ENCODE measurements around the gene TTC33. TPM values are rescaled to one million over a fixed set of nuclear protein-coding genes. Genes with fewer than 3 reads are reported as not detected.
"Not testable (repeated sequence)": the region's sequence is repeated elsewhere in the genome, so short reads cannot be mapped to it uniquely, and the experiment has no call there.

TTC33 gene
- polyA plus RNA-seq, 3 donors, result 31.7 to 36.3 (median 35.9) TPM

- DNase-seq, result no peak
Measured at GRCh38 chr5:40618926-40619325, 136.8 kb downstream of the TTC33 start.

DNA sequence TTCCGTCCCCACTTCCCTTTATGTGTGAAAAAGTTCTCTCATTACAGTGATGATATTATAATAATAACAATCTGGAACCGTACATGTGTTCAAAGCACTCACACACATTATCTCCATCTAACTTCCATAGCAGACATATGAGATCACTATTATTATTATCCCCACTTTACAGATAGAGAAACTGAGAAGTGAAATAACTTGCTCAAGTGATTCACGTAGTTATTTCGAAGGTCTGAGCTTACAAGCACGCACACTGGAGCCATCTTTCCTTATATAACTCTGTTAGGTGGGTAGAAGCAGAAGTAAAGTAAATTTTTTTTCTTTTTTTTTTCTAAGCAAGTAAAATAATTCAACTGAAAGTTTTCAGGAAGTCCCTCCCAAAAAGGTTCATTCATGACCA is 139.0 kb downstream of the TTC33 start:
- no peak for DNase-seq

DNA sequence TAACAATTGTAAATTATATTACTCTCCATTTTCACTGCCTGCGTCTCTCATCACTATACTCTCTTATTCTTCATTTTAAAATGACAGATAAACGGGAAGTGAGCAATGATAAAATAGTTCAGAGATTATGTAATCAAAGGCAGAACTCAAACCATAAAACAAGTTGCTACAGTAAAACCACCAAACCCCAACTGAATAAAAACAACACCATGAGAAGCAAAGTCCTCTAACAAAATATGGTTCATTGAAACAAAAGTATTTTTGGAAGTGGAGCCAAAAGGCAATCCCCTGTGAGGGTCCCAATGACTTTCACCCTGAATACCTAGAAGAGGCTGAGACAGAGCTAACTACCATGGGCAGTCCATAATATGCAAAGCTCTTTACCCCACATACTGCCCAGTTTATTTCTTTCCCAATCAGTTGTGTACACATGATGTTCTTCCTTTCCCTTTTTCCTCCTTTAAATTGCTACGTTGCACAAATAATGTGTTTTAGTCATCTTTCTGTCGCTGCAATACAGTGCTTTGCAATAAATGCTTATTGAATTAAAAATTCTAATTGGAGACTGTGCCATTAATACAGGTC is 140.1 kb downstream of the TTC33 start:
- DNase-seq, result no peak

GRCh38 chr5:40614923-40615585 is 140.7 kb downstream of the TTC33 start:
- DNase-seq, result no peak

DNA sequence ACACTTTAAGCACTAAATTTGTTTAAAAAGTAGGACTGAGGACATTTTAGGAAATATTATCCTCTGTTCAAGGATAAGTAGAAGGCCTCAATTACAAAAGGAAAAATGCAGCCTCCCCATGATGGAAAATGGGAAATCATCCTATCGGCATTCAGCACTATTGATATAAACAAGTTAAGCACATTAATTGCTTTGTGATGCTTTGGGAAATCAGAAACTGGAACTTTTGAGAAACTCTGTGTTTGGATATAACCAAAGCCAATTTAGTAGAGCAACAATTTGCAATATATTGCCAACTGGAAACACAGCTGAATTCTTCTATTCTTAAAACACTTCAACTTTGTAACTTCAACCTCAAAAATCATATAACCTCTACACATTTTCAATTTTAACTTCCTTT is 141.3 kb downstream of the TTC33 start:
- DNase-seq, result no peak

- no peak for DNase-seq
Measured at GRCh38 chr5:40607202-40607601, 148.6 kb downstream of the TTC33 start.

GRCh38 chr5:40606077-40606765 is 149.5 kb downstream of the TTC33 start:
- DNase-seq, result no peak

DNA sequence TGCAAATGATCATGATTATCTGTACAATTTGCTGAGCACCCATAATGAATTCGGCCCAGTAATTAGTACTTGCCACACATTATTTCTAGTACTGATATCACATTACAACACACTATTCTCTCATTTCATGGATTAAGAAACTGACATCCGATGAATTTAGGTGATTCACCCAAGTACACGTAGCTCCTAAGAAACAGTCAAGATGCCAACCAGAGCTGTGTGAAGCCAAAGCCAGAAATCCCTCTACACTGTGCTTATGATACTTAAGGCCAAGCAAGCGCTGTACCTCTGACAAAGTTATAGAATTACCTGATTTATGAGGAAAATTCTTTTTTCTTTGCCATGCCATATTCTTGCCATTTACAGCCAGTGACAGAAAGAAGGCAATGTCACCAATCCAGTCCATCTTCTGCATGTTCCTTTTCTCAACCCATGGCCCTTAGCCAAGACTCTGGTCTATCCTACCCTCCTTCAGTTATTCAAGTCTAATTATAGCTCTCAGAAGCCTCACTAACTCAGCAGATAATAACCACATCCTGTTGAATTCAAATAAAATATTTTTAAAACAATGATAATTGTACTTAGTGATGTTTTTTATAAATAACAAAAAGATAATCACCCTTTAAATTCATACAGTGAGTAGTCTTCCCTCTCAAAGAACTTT is 150.3 kb downstream of the TTC33 start:
- DNase-seq, result no peak

- no peak for DNase-seq
Measured at GRCh38 chr5:40603378-40603777, 152.4 kb downstream of the TTC33 start.

DNA sequence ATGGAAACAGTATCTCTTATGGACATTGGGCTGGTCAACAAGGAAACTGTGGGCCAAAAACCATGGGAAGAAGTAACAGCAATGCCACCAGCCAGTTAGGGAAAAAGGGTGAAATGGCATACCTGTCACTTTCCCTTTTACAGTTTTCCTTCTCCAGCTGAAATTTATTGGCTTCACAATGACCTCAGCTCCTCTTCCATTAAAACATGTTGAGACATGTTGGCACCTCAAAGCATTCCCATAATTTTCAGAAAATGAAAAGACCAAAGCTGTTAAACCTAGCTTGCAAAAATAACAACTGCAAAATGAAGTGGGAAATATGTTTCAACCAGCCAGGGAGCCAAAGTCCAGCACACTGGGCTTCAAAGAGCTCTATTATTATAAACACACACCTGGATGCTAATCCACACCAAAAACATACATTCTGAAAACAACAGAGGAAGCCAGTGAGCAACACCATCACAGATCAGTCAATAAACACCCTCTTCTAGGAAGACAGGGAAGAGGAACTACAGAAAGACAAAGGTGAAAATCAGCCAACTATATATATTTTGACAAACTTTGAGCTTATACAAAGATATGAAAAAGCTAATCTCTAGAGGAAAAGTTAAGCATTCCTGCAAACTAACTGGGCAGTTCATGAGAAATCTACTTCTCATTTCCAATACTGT is 154.4 kb downstream of the TTC33 start:
- DNase-seq, result no peak

GRCh38 chr5:40600383-40600782 is 155.4 kb downstream of the TTC33 start:
- no peak for DNase-seq

GRCh38 chr5:40599676-40600075 is 156.1 kb downstream of the TTC33 start:
- no peak for DNase-seq

DNA sequence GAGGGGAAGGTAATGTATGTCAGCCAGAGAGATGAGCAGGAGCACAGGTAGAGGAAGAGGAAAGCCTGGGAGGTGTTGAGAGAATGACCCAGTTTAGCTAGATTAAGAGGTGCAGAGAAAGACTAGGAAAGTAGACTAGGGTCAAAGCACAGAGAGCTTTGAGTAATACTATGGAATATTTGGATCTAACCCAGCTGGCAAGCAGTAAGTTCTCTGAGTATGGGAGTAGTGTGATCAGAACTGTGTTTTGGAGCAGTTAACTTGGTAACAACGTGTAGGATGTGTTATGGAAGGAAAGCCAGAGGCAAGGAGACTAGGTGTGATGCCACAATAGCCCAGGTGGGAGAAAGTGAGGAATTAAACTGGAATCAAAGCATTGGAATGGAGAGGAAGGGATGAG is 160.9 kb downstream of the TTC33 start:
- no peak for DNase-seq

DNA sequence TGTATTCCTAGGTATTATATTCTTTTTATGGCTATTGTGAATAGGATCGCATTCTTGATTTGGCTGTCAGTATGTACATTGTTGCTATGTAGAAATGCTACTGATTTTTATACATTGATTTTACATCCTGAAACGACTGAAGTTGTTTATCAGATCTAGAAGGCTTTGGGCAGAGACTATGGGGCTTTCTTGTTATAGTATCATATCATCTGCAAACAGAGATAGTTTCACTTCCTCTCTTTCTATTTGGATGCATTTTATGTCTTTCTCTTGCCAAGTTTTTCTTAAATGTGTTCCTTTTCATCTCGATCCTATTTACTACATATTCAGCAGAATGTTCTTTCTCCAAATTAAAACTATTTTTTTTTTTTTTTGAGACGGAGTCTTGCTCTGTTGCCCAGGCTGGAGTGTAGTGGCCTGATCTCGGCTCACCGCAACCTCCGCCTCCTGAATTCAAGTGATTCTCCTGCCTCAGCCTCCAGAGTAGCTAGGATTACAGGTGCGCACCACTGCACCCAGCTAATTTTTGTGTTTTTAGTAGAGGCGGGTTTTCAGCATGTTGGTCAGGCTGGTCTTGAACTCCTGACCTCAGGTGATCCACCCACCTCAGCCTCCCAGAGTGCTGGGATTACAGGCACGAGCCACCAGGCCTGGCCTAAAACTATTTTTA is 163.9 kb downstream of the TTC33 start:
- not testable (repeated sequence) for DNase-seq

GRCh38 chr5:40587376-40587775 is 168.4 kb downstream of the TTC33 start:
- no peak for DNase-seq

- no peak for DNase-seq
Measured at GRCh38 chr5:40585537-40586267, 170.1 kb downstream of the TTC33 start.

- DNase-seq, result no peak
Measured at GRCh38 chr5:40584054-40584453, 171.7 kb downstream of the TTC33 start.

DNA sequence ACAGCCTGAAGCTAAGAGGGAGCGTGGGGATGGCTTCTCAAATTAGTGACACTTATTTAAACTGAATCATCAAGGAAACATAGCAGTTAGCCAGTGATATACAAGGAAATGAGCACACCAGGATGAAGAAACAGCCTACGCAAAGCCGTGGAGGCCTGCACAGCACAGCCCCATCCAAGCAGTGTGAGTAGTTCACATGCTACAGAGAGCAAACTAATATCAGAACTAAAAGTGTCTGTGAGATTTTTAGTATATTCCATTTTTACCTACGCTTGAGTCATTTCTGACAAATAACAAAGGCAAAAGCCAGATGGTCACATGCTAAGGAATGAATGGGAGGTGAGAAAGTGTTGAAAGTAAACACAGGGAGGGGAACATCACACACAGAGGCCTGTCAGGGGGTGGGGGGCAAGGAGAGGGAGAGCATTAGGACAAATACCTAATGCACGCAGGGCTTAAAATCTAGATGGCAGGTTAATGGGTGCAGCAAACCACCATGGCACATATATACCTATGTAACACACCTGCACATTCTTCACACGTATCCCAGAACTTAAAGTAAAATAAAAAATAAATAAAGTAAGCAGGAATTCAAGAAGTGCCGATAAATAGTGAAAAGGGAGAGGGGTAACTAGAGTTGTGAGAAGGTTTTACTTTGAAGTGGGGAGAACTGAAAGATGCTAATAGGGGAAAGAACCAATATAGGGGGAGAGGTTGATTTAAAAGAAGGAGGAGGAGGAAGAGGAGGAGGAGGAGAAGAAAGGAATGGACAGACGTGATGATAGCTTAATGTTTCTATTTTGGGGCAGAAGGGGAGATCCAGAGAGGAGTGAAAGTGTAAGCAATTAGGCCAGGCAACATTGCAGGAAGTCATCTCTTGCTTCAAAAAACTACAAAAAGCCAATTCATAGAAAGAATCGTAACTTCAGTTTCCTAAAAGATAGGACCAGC is 177.0 kb downstream of the TTC33 start:
- DNase-seq, result no peak

GRCh38 chr5:40577718-40578117 is 178.0 kb downstream of the TTC33 start:
- DNase-seq, result no peak

- no peak for DNase-seq
Measured at GRCh38 chr5:40575921-40576320, 179.8 kb downstream of the TTC33 start.
